Esophagus muscularis mucosa (tissue), 4 donors: Measurements from ENCODE around the gene RDX. TPM values are rescaled to one million over a fixed set of nuclear protein-coding genes. Genes with fewer than 3 reads are reported as not detected.

ENCODE experiments used
- DNase-seq: peaks from one replicate; pipeline ENCODE4 v3.0.0-alpha.2; 2017; ENCODE audit errors: extremely low spot score
- H3K27ac ChIP-seq, 4 donors: fragments of 200-600 bp; sonication (generic); replicated peaks in 1 of 4; 1 replicate in 3 of 4; 2 replicates in 1 of 4; pipeline ENCODE4 v1.5.1; 2016 to 2019; ENCODE audit warnings: mild to moderate bottlenecking in 1 of 4
- H3K27me3 ChIP-seq, 4 donors: fragments of 200-600 bp; sonication (generic); one replicate each; pipeline versions ENCODE4 v1.5.1 to v1.6.0; 2016 to 2019
- H3K36me3 ChIP-seq, 4 donors: fragments of 200-600 bp; sonication (generic); one replicate each; pipeline ENCODE4 v1.5.1; 2016 to 2019
- H3K4me1 ChIP-seq, 4 donors: fragments of 200-600 bp; sonication (generic); one replicate each; pipeline ENCODE4 v1.5.1; 2016 to 2019
- H3K4me3 ChIP-seq, 4 donors: fragments of 200-600 bp; sonication (generic); 1 replicate in 2 of 4; 2 replicates in 2 of 4; pipeline ENCODE4 v1.5.1; 2016 to 2019; ENCODE audit warnings: mild to moderate bottlenecking in 4 of 4, moderate library complexity in 1 of 4
- H3K9me3 ChIP-seq, 4 donors: fragments of 200-600 bp; sonication (generic); 1 replicate in 3 of 4; 2 replicates in 1 of 4; pipeline ENCODE4 v1.5.1; 2016 to 2019
- CTCF ChIP-seq, 3 experiments: fragments of 200-600 bp in 2 of 3; fragments of 450-650 bp in 1 of 3; sonication (generic) in 2 of 3; IDR thresholded peaks; one replicate each; pipeline ENCODE4 v1.5.1; 2017 to 2019; ENCODE audit warnings: antibody characterized with exemption in 3 of 3, mild to moderate bottlenecking in 2 of 3, moderate library complexity in 1 of 3
- EP300 ChIP-seq: sonication (generic); formaldehyde crosslinking; IDR thresholded peaks from one replicate; pipeline ENCODE4 v1.6.1; 2017; ENCODE audit warnings: antibody characterized with exemption
- POLR2A ChIP-seq: fragments of 450-650 bp; IDR thresholded peaks from one replicate; pipeline ENCODE4 v1.6.1; 2017; ENCODE audit warnings: antibody characterized with exemption, moderate library complexity, mild to moderate bottlenecking, low read depth
- POLR2AphosphoS5 ChIP-seq, 2 donors: sonication (generic); formaldehyde crosslinking; IDR thresholded peaks; one replicate each; pipeline ENCODE4 v1.6.1; 2017; ENCODE audit warnings: antibody characterized with exemption in 2 of 2
- WGBS: methylation state at CpG from one replicate; pipeline ENCODE4 v1.1.5; 2018; 5-methylcytosine and 5-hydroxymethylcytosine counted together
- intact Hi-C: fragments of 100-400 bp; cut with DNase I; formaldehyde crosslinking; loops from one replicate; pipeline ENCODE4 v1.15.1; 2023
- total RNA-seq, 4 donors: library from RNA; depleted of rRNA; stranded (reverse); fragments of >200 nt; gene quantifications; one replicate each; pipeline versions ENCODE4 v1.1.0 to v1.2.1, GENCODE V29; 2016

RDX gene
- total RNA-seq, 4 donors from 2014 or later: 86.6 to 105 (median 90.4) TPM

DNA sequence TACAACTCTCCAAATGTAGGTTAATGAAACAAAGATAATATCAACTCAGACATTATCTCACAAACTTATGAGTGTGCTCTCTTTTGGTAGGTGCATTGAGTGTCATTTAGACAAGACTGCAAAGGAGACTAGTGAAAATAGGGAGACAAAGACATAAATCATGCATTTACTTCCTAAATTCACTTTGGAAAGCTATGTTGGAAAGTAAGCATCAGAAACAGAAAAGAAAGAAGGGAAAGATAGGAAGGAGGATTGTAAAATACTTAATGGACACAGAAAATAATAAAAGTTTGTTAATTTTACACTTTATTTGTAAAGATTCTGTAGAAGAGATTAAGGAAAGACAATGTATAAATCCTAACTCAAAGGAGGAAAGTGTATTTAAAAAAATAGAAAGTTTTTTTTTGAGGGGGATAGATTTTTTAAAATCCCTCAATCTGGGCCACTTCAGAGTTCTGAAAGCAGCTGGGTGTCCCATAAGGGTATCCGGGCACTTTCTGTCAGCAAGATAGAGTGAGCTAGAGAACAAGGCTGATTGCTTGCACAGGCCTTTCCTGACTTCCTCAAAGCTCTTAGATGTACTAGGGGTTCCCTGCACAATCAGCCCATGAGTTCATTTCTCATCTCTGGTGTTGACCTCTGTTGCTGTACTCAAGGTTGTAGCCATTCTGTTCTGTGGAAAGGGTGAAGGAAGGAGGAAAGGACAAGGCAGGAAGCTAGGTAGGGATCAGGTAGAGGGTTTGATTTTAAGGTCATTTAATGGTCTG lies 22.4 kb upstream of the RDX start:
- no peaks in the 10 kb centered on the region for H3K9me3 ChIP-seq
- intact Hi-C loops: no loop called here
- H3K4me3 ChIP-seq: no peak overlapping the region
- no peaks in the 10 kb centered on the region for H3K27me3 ChIP-seq
- H3K4me1 ChIP-seq: peaks cover 0 to 6% (median 2%) of the 10 kb centered on the region in 4 donors
- no peaks in the 10 kb centered on the region for H3K36me3 ChIP-seq
- no peak overlapping the region for H3K27ac ChIP-seq
- 84% methylated on average over 1 of the region's 1 CpG for WGBS
- TF ChIP-seq EP300 (no peak), POLR2AphosphoS5 (IDR thresholded peaks at IDR 0.05) (no peak), CTCF (IDR thresholded peaks at IDR 0.05) (no peak), POLR2A (no peak)
- DNase-seq: no peak

GRCh38 chr11:110317516-110317932 lies 21.1 kb upstream of the RDX start:
- Histone ChIP-seq H3K27ac (no peak overlapping the region), H3K9me3 (no peaks in the 10 kb centered on the region), H3K27me3 (no peaks in the 10 kb centered on the region), H3K36me3 (no peaks in the 10 kb centered on the region), H3K4me3 (no peak overlapping the region), H3K4me1 (peaks cover 0 to 6% (median 2%) of the 10 kb centered on the region in 4 donors)
- WGBS: 29% methylated on average over 3 of the region's 3 CpGs
- DNase-seq: no peak
- intact Hi-C loops: no loop called here
- TF ChIP-seq POLR2AphosphoS5 (IDR thresholded peaks at IDR 0.05) (no peak), CTCF (IDR thresholded peaks at IDR 0.05) (no peak), EP300 (no peak), POLR2A (no peak)

- 87% methylated on average over 9 of the region's 9 CpGs for WGBS
- H3K9me3 ChIP-seq: no peaks in the 10 kb centered on the region
- TF ChIP-seq EP300: no peak
- no peak for TF ChIP-seq CTCF (IDR thresholded peaks at IDR 0.05)
- TF ChIP-seq POLR2A: no peak
- no peak for TF ChIP-seq POLR2AphosphoS5 (IDR thresholded peaks at IDR 0.05)
- H3K27me3 ChIP-seq: no peaks in the 10 kb centered on the region
- H3K36me3 ChIP-seq: no peaks in the 10 kb centered on the region
- peaks cover 0 to 16% (median 4%) of the 10 kb centered on the region in 4 donors for H3K4me1 ChIP-seq
- H3K4me3 ChIP-seq: no peak overlapping the region
- DNase-seq: no peak
- no peak overlapping the region for H3K27ac ChIP-seq
- intact Hi-C loops: no loop called here
Measured at GRCh38 chr11:110314366-110315095, 18.1 kb upstream of the RDX start.

GRCh38 chr11:110312670-110313069 lies 16.3 kb upstream of the RDX start:
- intact Hi-C loops: no loop called here
- Histone ChIP-seq H3K9me3 (no peaks in the 10 kb centered on the region), H3K27me3 (no peaks in the 10 kb centered on the region), H3K4me1 (peaks cover 0 to 14% (median 2%) of the 10 kb centered on the region in 4 donors), H3K4me3 (no peak overlapping the region), H3K36me3 (no peaks in the 10 kb centered on the region), H3K27ac (no peak overlapping the region)
- no peak for DNase-seq
- no peak for TF ChIP-seq CTCF (IDR thresholded peaks at IDR 0.05)
